ENCODE results near the gene LRP5.

- TF ChIP-seq REST (IDR thresholded peaks at IDR 0.05; ENCODE audit: insufficient read depth in 1 of 2, low read depth in 2 of 2, low read length in 2 of 2), result no peak
- no peak for TF ChIP-seq POLR2AphosphoS5 (IDR thresholded peaks at IDR 0.05; ENCODE audit: low read depth, low read length)
- no peak for TF ChIP-seq TAF1 (IDR thresholded peaks at IDR 0.05; ENCODE audit: borderline replicate concordance, insufficient read depth, low read length)
- no peak for TF ChIP-seq FOXP2 (optimal IDR thresholded peaks at IDR 0.05; ENCODE audit: borderline replicate concordance, extremely low read depth, extremely low read length, insufficient read depth)
- TF ChIP-seq SIN3A (IDR thresholded peaks at IDR 0.05; ENCODE audit: borderline replicate concordance, insufficient read depth, low read length), result no peak
Observed at GRCh38 chr11:68441466-68442230, 129.3 kb downstream of the LRP5 start.
